T-helper 2 cell treated with Interferon-gamma antibody and Interleukin-4, amounts not matched to agents 100 ng/mL and 5 ng/mL, for 36 hours (primary cell): ENCODE measurements around the gene TBC1D1. TPM values are rescaled to one million over a fixed set of nuclear protein-coding genes. Genes with fewer than 3 reads are reported as not detected.

Source experiments
- intact Hi-C: fragments of 100-400 bp; cut with micrococcal nuclease; formaldehyde crosslinking; loops from one replicate; pipeline ENCODE4 v1.15.1; 2023
- total RNA-seq: library from RNA; stranded (reverse); gene quantifications from 2 replicates; pipeline ENCODE4 v1.2.3, GENCODE V29; 2022

Gene TBC1D1
- total RNA-seq, 1 donor from 2014 or later = 53.6 TPM

DNA sequence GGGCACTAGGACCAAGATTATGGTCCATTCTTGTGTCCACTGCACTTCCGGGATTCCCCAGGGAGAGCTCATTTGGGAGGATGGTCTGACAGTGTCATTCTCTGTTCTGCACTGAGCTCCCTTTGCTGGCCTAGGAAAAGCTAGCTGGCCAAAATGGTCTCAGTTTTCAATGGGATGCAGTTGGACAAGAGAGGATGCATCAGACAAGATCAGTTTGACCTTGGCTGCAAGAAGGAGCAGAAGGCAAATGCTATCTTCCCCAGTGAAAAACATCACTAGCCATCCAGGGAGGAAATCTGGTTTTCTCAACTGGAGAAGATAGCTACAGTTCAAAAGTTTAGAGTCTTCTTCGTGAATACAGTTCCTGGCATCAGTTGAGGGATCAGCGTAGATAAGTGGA lies 290.4 kb downstream of the TBC1D1 start:
- intact Hi-C loops = no loop called here

- intact Hi-C loops = no loop called here
Measured at GRCh38 chr4:38182334-38182998, 291.6 kb downstream of the TBC1D1 start.

- intact Hi-C loops = no loop called here
Measured at GRCh38 chr4:38184404-38184803, 293.5 kb downstream of the TBC1D1 start.

GRCh38 chr4:38185406-38186144 lies 294.7 kb downstream of the TBC1D1 start:
- intact Hi-C loops = no loop called here

DNA sequence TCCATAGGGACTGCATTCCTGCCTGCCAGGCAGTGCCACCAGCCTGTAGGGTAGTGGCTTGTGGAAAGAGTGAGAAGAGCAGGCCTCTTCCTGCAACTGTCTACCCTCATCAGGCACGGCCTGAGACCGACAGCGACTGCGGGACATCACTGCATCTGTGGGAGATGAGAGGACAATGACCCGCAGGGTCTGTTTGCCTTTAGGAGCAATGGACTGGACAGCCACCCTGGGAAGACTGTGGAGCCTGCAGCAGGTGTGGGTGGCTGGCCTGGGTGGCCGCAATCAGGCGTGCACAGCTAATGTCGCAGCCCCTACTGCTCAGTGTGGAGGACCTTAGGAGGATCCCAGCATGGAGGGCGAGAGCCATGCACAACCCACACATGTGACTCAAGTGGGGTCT lies 297.3 kb downstream of the TBC1D1 start:
- intact Hi-C loops = no loop called here

DNA sequence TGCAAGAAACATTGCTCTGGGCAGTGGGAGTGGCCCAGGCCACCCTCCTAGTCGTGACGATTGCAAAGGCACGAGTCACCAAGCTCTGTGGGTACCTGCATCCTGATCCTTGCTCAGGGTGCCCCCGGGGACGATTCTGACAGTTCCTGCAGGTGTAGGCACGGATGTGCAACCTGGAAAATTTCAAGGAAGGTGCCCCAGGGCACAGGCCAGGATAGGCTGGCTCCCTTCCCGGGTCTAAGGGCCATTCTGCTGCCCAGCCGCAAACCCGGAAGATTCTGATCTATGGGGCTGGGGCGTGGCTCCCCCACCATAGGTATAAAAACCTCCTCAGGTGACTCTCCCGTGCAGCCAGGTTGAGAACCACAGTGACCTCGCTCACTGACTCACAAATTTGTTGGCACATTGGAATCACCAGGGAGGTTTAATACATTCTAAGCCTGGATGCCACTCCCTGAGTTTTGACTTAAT lies 297.8 kb downstream of the TBC1D1 start:
- intact Hi-C loops = no loop called here

Other genes starting within 250 kb of the TBC1D1 start
- 26.3 and 27.3 TPM in 2 replicates for gene RELL1, start 204.7 kb upstream of the TBC1D1 start, total RNA-seq
- 37.9 and 39.7 TPM in 2 replicates for gene PGM2, start 64.4 kb upstream of the TBC1D1 start, total RNA-seq
- 1.9 TPM in 2 replicates for gene PTTG2, start 69.3 kb downstream of the TBC1D1 start, total RNA-seq